ENCODE data around the gene RANBP3.

GRCh38 chr19:5927441-5927821, 50.5 kb downstream of the RANBP3 start:
- no peak for TF ChIP-seq EZH2 (IDR thresholded peaks at IDR 0.05; ENCODE audit: insufficient read depth, poor library complexity, severe bottlenecking)
- no peak for TF ChIP-seq EZH2phosphoT487 (IDR thresholded peaks at IDR 0.05; ENCODE audit: insufficient read depth, low read depth)
